GM23338 (cell line): ENCODE results near the gene SEMA5A.

Experiments
- CREB1 ChIP-seq: fragments of 250-450 bp; sonication (Bioruptor Pico); IDR thresholded peaks from 2 replicates; pipeline ENCODE4 v1.5.0; 2020; ENCODE audit warnings: low read depth, mild to moderate bottlenecking, moderate library complexity
- CTCF ChIP-seq, 2 experiments: fragments of 200-600 bp in 1 of 2; sonication (generic) in 1 of 2; conservative IDR thresholded peaks; 2 replicates each; pipeline versions ENCODE4 v1.5.1 to v1.6.1; 2016 to 2017; ENCODE audit warnings: antibody characterized with exemption in 2 of 2, low read depth in 2 of 2, mild to moderate bottlenecking in 2 of 2, moderate library complexity in 1 of 2
- ETS1 ChIP-seq: IDR thresholded peaks from 2 replicates; pipeline ENCODE4 v1.6.1; 2016; ENCODE audit warnings: antibody characterized with exemption
- EZH2 ChIP-seq: fragments of 200-600 bp; sonication (generic); IDR thresholded peaks from one replicate; pipeline ENCODE4 v1.8.0; 2017; ENCODE audit warnings: antibody characterized with exemption, mild to moderate bottlenecking, low read depth; ENCODE audit not compliant: unreplicated experiment
- EZH2phosphoT487 ChIP-seq: fragments of 200-600 bp; sonication (generic); IDR thresholded peaks from one replicate; pipeline ENCODE4 v1.8.1; 2018; ENCODE audit warnings: antibody characterized with exemption; ENCODE audit not compliant: unreplicated experiment
- JUNB ChIP-seq: IDR thresholded peaks from one replicate; pipeline ENCODE4 v1.6.1; 2016; ENCODE audit warnings: antibody characterized with exemption; ENCODE audit not compliant: unreplicated experiment
- NANOG ChIP-seq: IDR thresholded peaks from 2 replicates; pipeline ENCODE4 v1.6.1; 2016; ENCODE audit warnings: antibody characterized with exemption, borderline replicate concordance
- POLR2AphosphoS5 ChIP-seq: IDR thresholded peaks from 2 replicates; pipeline ENCODE4 v1.6.1; 2016; ENCODE audit warnings: antibody characterized with exemption, low read depth
- REST ChIP-seq: IDR thresholded peaks from one replicate; pipeline ENCODE4 v1.6.1; 2018; ENCODE audit warnings: antibody characterized with exemption; ENCODE audit not compliant: unreplicated experiment
- ZNF114 ChIP-seq: fragments of 250-450 bp; sonication (Bioruptor Pico); IDR thresholded peaks from 2 replicates; pipeline ENCODE4 v1.5.0; 2020; ENCODE audit warnings: mild to moderate bottlenecking, moderate library complexity
- ZNF462 ChIP-seq: fragments of 250-450 bp; sonication (Bioruptor Pico); IDR thresholded peaks from 2 replicates; pipeline ENCODE4 v1.5.0; 2020; ENCODE audit warnings: mild to moderate bottlenecking, moderate library complexity

- TF ChIP-seq POLR2AphosphoS5 (no peak), CTCF (conservative IDR thresholded peaks at IDR 0.05; ENCODE audit: low read depth in 2 of 2) (no peak), EZH2 (no peak), EZH2phosphoT487 (no peak), CREB1 (CRISPR knock-in tag) (no peak), REST (no peak), ZNF462 (CRISPR knock-in tag) (no peak), ZNF114 (CRISPR knock-in tag) (no peak), JUNB (no peak), NANOG (no peak), ETS1 (no peak)
Measured at GRCh38 chr5:9482381-9482780, 63.5 kb downstream of the SEMA5A start.
